Epithelial cell of esophagus (primary cell): ENCODE results near the gene PDE7B.

ENCODE experiments used
- DNase-seq: peaks from one replicate; pipeline ENCODE4 v3.0.0; 2010; ENCODE audit warnings: low read depth
- H3K4me3 ChIP-seq: 2 replicates; pipeline ENCODE4 v1.5.1; 2011; ENCODE audit warnings: mild to moderate bottlenecking, low read length, control low read depth
- CTCF ChIP-seq: IDR thresholded peaks from 2 replicates; pipeline ENCODE4 v1.5.1; 2011; ENCODE audit warnings: low read depth, mild to moderate bottlenecking, low read length, control low read depth, inconsistent platforms; ENCODE audit not compliant: insufficient read depth; ENCODE audit errors: missing control alignments

Gene PDE7B

DNA sequence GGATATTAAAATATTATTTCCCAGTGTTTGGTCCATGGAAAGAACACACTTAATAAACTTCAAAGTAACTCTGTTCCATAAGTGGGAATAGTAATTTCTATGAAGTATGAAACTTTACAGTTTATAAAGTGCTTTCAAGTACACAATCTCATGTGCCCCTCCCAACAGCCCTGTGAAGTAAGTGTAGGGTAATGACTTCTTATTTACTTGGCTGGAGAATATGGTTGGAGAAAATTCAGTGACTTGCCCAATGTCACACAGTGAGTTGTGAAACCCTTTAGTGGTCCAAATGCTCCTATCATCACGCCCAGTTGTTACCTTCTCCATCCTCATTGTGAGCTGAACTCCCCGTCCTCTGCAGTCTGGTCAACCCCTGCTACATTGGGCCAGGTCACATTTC lies 141.2 kb downstream of the PDE7B start:
- no peak for TF ChIP-seq CTCF
- no peak overlapping the region for H3K4me3 ChIP-seq
- no peak for DNase-seq

DNA sequence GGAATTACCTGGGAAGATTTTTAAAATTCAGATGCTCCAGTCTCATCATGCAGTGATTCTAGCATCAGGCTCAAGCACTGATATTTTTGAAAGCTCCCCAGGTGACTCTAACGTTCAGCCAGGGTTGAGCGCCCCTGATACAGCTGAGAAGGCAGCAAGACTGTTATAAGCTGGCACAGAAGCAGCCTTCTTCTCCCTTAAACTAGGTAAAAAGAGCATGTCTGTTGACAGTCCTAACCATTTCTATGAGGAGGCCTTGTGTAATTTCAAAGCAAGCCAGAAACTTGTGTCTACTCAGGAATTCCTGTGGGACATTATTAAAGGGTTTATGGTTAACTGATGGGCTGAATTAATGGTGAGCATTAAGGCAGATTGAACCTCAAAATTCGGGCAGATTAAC lies 141.9 kb downstream of the PDE7B start:
- H3K4me3 ChIP-seq = no peak overlapping the region
- DNase-seq = no peak
- TF ChIP-seq CTCF = no peak

GRCh38 chr6:135994857-135995544 lies 143.5 kb downstream of the PDE7B start:
- peak; percentile 64 for DNase-seq
- TF ChIP-seq CTCF = no peak
- H3K4me3 ChIP-seq = no peak overlapping the region

DNA sequence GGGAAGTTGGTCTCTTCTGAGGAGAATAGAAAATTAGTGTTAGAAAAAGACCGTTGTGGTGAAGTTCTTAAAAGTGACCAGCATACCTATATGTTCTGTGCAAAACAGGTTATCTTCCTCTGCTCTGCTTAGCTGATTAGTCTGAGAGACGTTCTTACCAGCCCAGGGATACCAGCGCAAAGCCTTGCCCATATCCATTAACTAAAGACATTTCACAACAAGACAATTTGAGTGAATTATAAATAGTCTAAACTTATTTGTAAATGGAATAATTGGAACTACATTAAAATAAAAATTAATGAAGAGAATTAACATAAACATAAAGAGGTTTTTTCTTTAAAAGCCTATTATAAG lies 144.0 kb downstream of the PDE7B start:
- no peak overlapping the region for H3K4me3 ChIP-seq
- no peak for DNase-seq
- TF ChIP-seq CTCF = no peak

GRCh38 chr6:135996668-135997067 lies 145.2 kb downstream of the PDE7B start:
- no peak for TF ChIP-seq CTCF
- H3K4me3 ChIP-seq = no peak overlapping the region
- DNase-seq = no peak

GRCh38 chr6:135999393-135999792 lies 147.9 kb downstream of the PDE7B start:
- no peak for TF ChIP-seq CTCF
- no peak for DNase-seq
- no peak overlapping the region for H3K4me3 ChIP-seq

DNA sequence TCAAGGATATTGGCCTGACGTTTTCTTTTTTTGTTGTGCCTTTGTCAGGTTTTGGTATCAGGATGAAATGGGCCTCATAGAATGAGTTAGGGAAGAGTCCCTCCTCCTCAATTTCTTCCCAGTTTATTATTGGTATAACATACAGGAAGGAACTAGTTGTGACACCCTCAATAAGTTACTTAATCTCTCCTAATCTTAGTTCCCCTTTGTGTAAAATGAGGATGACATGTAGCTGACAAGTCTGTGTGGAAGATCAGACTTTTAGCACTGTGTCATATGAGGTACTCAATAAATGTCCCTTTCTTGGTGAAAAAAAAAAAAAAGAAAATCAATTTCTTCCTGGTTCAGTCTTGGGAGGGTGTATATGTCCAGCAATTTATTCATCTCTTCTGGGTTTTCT lies 155.8 kb downstream of the PDE7B start:
- TF ChIP-seq CTCF = no peak
- H3K4me3 ChIP-seq = no peak overlapping the region
- DNase-seq = no peak
